ENCODE data around the gene BMAL1.

GRCh38 chr11:13320688-13321087 is 43.1 kb downstream of the BMAL1 start:
- no peak for TF ChIP-seq CTCF (IDR thresholded peaks at IDR 0.05; ENCODE audit: control extremely low read depth in 1 of 3, insufficient read depth in 1 of 3, low read depth in 1 of 3, low read length in 3 of 3)
- TF ChIP-seq EZH2 (IDR thresholded peaks at IDR 0.05; ENCODE audit: low read depth, low read length, severe bottlenecking) = no peak
- TF ChIP-seq RXRA (IDR thresholded peaks at IDR 0.05; ENCODE audit: insufficient read depth, low read depth, low read length) = no peak
- no peak for TF ChIP-seq PHF8 (conservative IDR thresholded peaks at IDR 0.05; ENCODE audit: low read depth, low read length)
- no peak for TF ChIP-seq SP2 (IDR thresholded peaks at IDR 0.05; ENCODE audit: low read length)
- no peak for TF ChIP-seq POLR2AphosphoS5 (IDR thresholded peaks at IDR 0.05; ENCODE audit: low read depth, low read length)
- TF ChIP-seq TAF1 (IDR thresholded peaks at IDR 0.05; ENCODE audit: low read depth, low read length) = no peak

Data from H1 (cell line).